ENCODE measurements around the gene IGHMBP2.

GRCh38 chr11:68881320-68881719, 22.4 kb upstream of the IGHMBP2 start:
- no peak for TF ChIP-seq CTCF (IDR thresholded peaks at IDR 0.05; ENCODE audit: control extremely low read depth in 1 of 3, insufficient read depth in 1 of 3, low read depth in 1 of 3, low read length in 3 of 3)
- TF ChIP-seq TAF1 (IDR thresholded peaks at IDR 0.05; ENCODE audit: low read depth, low read length): no peak
- no peak for TF ChIP-seq GABPA (IDR thresholded peaks at IDR 0.05; ENCODE audit: borderline replicate concordance, insufficient read depth, low read length)
- no peak for TF ChIP-seq SUZ12 (IDR thresholded peaks at IDR 0.05; ENCODE audit: low read length)
- TF ChIP-seq POLR2AphosphoS5 (IDR thresholded peaks at IDR 0.05; ENCODE audit: low read depth, low read length): no peak
- TF ChIP-seq ZNF274 (IDR thresholded peaks at IDR 0.05; ENCODE audit: borderline replicate concordance, extremely low read depth, low read length): no peak
- no peak for TF ChIP-seq SRF (IDR thresholded peaks at IDR 0.05; ENCODE audit: low read depth, low read length)
- no peak for TF ChIP-seq JUN (IDR thresholded peaks at IDR 0.05; ENCODE audit: low read depth, low read length)
- no peak for TF ChIP-seq POLR2A (IDR thresholded peaks at IDR 0.05; ENCODE audit: control extremely low read depth in 1 of 2, low read depth in 2 of 2, low read length in 2 of 2)
- TF ChIP-seq PHF8 (conservative IDR thresholded peaks at IDR 0.05; ENCODE audit: low read depth, low read length): no peak
- no peak for TF ChIP-seq CREB1 (IDR thresholded peaks at IDR 0.05)
- TF ChIP-seq MAX (IDR thresholded peaks at IDR 0.05): no peak
- TF ChIP-seq FOSL1 (IDR thresholded peaks at IDR 0.05; ENCODE audit: insufficient read depth, low read depth, low read length): no peak

Data from H1 (cell line).